ENCODE measurements around the gene PARN. TPM values are rescaled to one million over a fixed set of nuclear protein-coding genes. Genes with fewer than 3 reads are reported as not detected.
"Not testable (repeated sequence)": the region's sequence is repeated elsewhere in the genome, so short reads cannot be mapped to it uniquely, and the experiment has no call there.

PARN gene
- total and polyA plus RNA-seq, 5 donors = 11.7 to 23.8 (median 20.9) TPM

GRCh38 chr16:14446796-14447195 lies 183.3 kb downstream of the PARN start:
- intact Hi-C loops (cut with DNase I) = no loop called here
- ATAC-seq (no peak), DNase-seq (no peak)
- 78% methylated on average over 5 of the region's 5 CpGs for WGBS
- peaks cover 3% of the 10 kb centered on the region for H3K4me1 ChIP-seq (ENCODE audit: control insufficient read depth, insufficient read depth, low read length)
- H3K27ac ChIP-seq (ENCODE audit: low read length) = no peak overlapping the region
- H3K9me3 ChIP-seq (ENCODE audit: control insufficient read depth, low read length) = no peaks in the 10 kb centered on the region
- H3K27me3 ChIP-seq (ENCODE audit: control insufficient read depth, insufficient read depth) = no peaks in the 10 kb centered on the region
- no peak overlapping the region for H3K4me3 ChIP-seq (ENCODE audit: low read length)

- ATAC-seq (peak; percentile 62 to 74), DNase-seq (peak in 1 of 3 donors; percentile 56)
- intact Hi-C loops (cut with DNase I) = no loop called here
- Histone ChIP-seq H3K4me3 (ENCODE audit: low read length) (no peak overlapping the region), H3K27ac (ENCODE audit: low read length) (no peak overlapping the region), H3K27me3 (ENCODE audit: control insufficient read depth, insufficient read depth) (no peaks in the 10 kb centered on the region), H3K9me3 (ENCODE audit: control insufficient read depth, low read length) (no peaks in the 10 kb centered on the region), H3K4me1 (ENCODE audit: control insufficient read depth, insufficient read depth, low read length) (peaks cover 3% of the 10 kb centered on the region)
- 89% methylated on average over 12 of the region's 12 CpGs for WGBS
Observed at GRCh38 chr16:14445937-14446715, 183.9 kb downstream of the PARN start.

- ATAC-seq = no peak
- no peaks in the 10 kb centered on the region for H3K9me3 ChIP-seq (ENCODE audit: control insufficient read depth, low read length)
- intact Hi-C loops (cut with DNase I) = no loop called here
- no peak for DNase-seq
- no peak overlapping the region for H3K4me3 ChIP-seq (ENCODE audit: low read length)
- H3K27me3 ChIP-seq (ENCODE audit: control insufficient read depth, insufficient read depth) = no peaks in the 10 kb centered on the region
- H3K27ac ChIP-seq (ENCODE audit: low read length) = no peak overlapping the region
- no peaks in the 10 kb centered on the region for H3K4me1 ChIP-seq (ENCODE audit: control insufficient read depth, insufficient read depth, low read length)
- WGBS = 94% methylated on average over 8 of the region's 8 CpGs
Observed at GRCh38 chr16:14444979-14445810, 184.9 kb downstream of the PARN start.

GRCh38 chr16:14441533-14441932 lies 188.5 kb downstream of the PARN start:
- intact Hi-C loops (cut with DNase I); H3K4me3 ChIP-seq (ENCODE audit: low read length); H3K27ac ChIP-seq (ENCODE audit: low read length); H3K27me3 ChIP-seq (ENCODE audit: control insufficient read depth, insufficient read depth); ATAC-seq; H3K4me1 ChIP-seq (ENCODE audit: control insufficient read depth, insufficient read depth, low read length); H3K9me3 ChIP-seq (ENCODE audit: control insufficient read depth, low read length); DNase-seq: not testable (repeated sequence)
- 92% methylated on average over 9 of the region's 9 CpGs for WGBS

- H3K27me3 ChIP-seq (ENCODE audit: control insufficient read depth, insufficient read depth) = no peaks in the 10 kb centered on the region
- no peak overlapping the region for H3K27ac ChIP-seq (ENCODE audit: low read length)
- no peaks in the 10 kb centered on the region for H3K4me1 ChIP-seq (ENCODE audit: control insufficient read depth, insufficient read depth, low read length)
- 100% methylated on average over 1 of the region's 1 CpG for WGBS
- no peak overlapping the region for H3K4me3 ChIP-seq (ENCODE audit: low read length)
- no peaks in the 10 kb centered on the region for H3K9me3 ChIP-seq (ENCODE audit: control insufficient read depth, low read length)
- ATAC-seq = no peak
- no peak for DNase-seq
- intact Hi-C loops (cut with DNase I) = no loop called here
Observed at GRCh38 chr16:14438256-14438655, 191.8 kb downstream of the PARN start.

- 85% methylated on average over 7 of the region's 7 CpGs for WGBS
- ATAC-seq (no peak), DNase-seq (no peak)
- Histone ChIP-seq H3K9me3 (ENCODE audit: control insufficient read depth, low read length) (no peaks in the 10 kb centered on the region), H3K27me3 (ENCODE audit: control insufficient read depth, insufficient read depth) (no peaks in the 10 kb centered on the region), H3K4me1 (ENCODE audit: control insufficient read depth, insufficient read depth, low read length) (no peaks in the 10 kb centered on the region), H3K27ac (ENCODE audit: low read length) (no peak overlapping the region), H3K4me3 (ENCODE audit: low read length) (no peak overlapping the region)
- intact Hi-C loops (cut with DNase I) = no loop called here
Observed at GRCh38 chr16:14437426-14437825, 192.6 kb downstream of the PARN start.

GRCh38 chr16:14436401-14436955 lies 193.6 kb downstream of the PARN start:
- Histone ChIP-seq H3K4me3 (ENCODE audit: low read length) (no peak overlapping the region), H3K9me3 (ENCODE audit: control insufficient read depth, low read length) (no peaks in the 10 kb centered on the region), H3K27ac (ENCODE audit: low read length) (no peak overlapping the region), H3K27me3 (ENCODE audit: control insufficient read depth, insufficient read depth) (no peaks in the 10 kb centered on the region), H3K4me1 (ENCODE audit: control insufficient read depth, insufficient read depth, low read length) (no peaks in the 10 kb centered on the region)
- ATAC-seq = no peak
- intact Hi-C loops (cut with DNase I) = no loop called here
- DNase-seq = no peak
- WGBS = 70% methylated on average over 13 of the region's 13 CpGs

GRCh38 chr16:14434860-14435259 lies 195.2 kb downstream of the PARN start:
- no peaks in the 10 kb centered on the region for H3K9me3 ChIP-seq (ENCODE audit: control insufficient read depth, low read length)
- H3K4me3 ChIP-seq (ENCODE audit: low read length) = no peak overlapping the region
- 92% methylated on average over 8 of the region's 8 CpGs for WGBS
- ATAC-seq = no peak
- H3K4me1 ChIP-seq (ENCODE audit: control insufficient read depth, insufficient read depth, low read length) = no peaks in the 10 kb centered on the region
- intact Hi-C loops (cut with DNase I) = no loop called here
- H3K27ac ChIP-seq (ENCODE audit: low read length) = no peak overlapping the region
- no peaks in the 10 kb centered on the region for H3K27me3 ChIP-seq (ENCODE audit: control insufficient read depth, insufficient read depth)
- DNase-seq = no peak

GRCh38 chr16:14428971-14429637 lies 201.0 kb downstream of the PARN start:
- DNase-seq; intact Hi-C loops (cut with DNase I); H3K4me1 ChIP-seq (ENCODE audit: control insufficient read depth, insufficient read depth, low read length); ATAC-seq; H3K27ac ChIP-seq (ENCODE audit: low read length); H3K4me3 ChIP-seq (ENCODE audit: low read length); H3K27me3 ChIP-seq (ENCODE audit: control insufficient read depth, insufficient read depth); H3K9me3 ChIP-seq (ENCODE audit: control insufficient read depth, low read length): not testable (repeated sequence)
- 93% methylated on average over 14 of the region's 14 CpGs for WGBS

- DNase-seq (no peak), ATAC-seq (no peak)
- WGBS = 90% methylated on average over 4 of the region's 4 CpGs
- Histone ChIP-seq H3K4me3 (ENCODE audit: low read length) (no peak overlapping the region), H3K27me3 (ENCODE audit: control insufficient read depth, insufficient read depth) (no peaks in the 10 kb centered on the region), H3K9me3 (ENCODE audit: control insufficient read depth, low read length) (no peaks in the 10 kb centered on the region), H3K27ac (ENCODE audit: low read length) (no peak overlapping the region), H3K4me1 (ENCODE audit: control insufficient read depth, insufficient read depth, low read length) (peaks cover 5% of the 10 kb centered on the region)
- intact Hi-C loops (cut with DNase I) = no loop called here
Observed at GRCh38 chr16:14428043-14428442, 202.0 kb downstream of the PARN start.
